Right lobe of liver (tissue), 6 donors: ENCODE measurements around the gene TAMALIN. TPM values are rescaled to one million over a fixed set of nuclear protein-coding genes. Genes with fewer than 3 reads are reported as not detected.

Source experiments
- ATAC-seq, 4 donors: fragments of 200-7000 bp; cut with Tn5 transposase; one replicate each; pipeline ENCODE4 v1.9.1; 2020; ENCODE audit warnings: mild to moderate bottlenecking in 4 of 4, moderate library complexity in 4 of 4
- DNase-seq, 3 donors: peaks; one replicate each; pipeline ENCODE4 v3.0.0-alpha.2; 2020
- H3K27ac ChIP-seq, 3 donors: fragments of 200-600 bp; one replicate each; pipeline ENCODE4 v1.8.0; 2022
- H3K27me3 ChIP-seq, 2 donors: fragments of 200-600 bp; one replicate each; pipeline ENCODE4 v1.8.0; 2022
- H3K36me3 ChIP-seq, 4 donors: fragments of 200-600 bp; sonication (generic) in 1 of 4; one replicate each; pipeline versions ENCODE4 v1.5.1 to v1.8.0; 2017 to 2022; ENCODE audit warnings: control low read depth in 1 of 4
- H3K4me1 ChIP-seq, 4 donors: fragments of 200-600 bp; sonication (generic) in 1 of 4; one replicate each; pipeline versions ENCODE4 v1.5.1 to v1.8.0; 2017 to 2022; ENCODE audit warnings: control low read depth in 1 of 4
- H3K4me3 ChIP-seq, 3 donors: fragments of 200-600 bp; one replicate each; pipeline ENCODE4 v1.8.0; 2022
- H3K9me3 ChIP-seq, 4 donors: fragments of 200-600 bp; sonication (generic) in 1 of 4; one replicate each; pipeline versions ENCODE4 v1.5.1 to v1.8.0; 2017 to 2022; ENCODE audit warnings: control low read depth in 1 of 4
- POLR2A ChIP-seq: fragments of 450-650 bp; IDR thresholded peaks from one replicate; pipeline ENCODE4 v1.6.1; 2017; ENCODE audit warnings: antibody characterized with exemption, mild to moderate bottlenecking
- WGBS: methylation state at CpG from one replicate; pipeline ENCODE4 v1.1.6; 2018; ENCODE audit warnings: low coverage, low lambda C conversion rate; ENCODE audit not compliant: insufficient coverage; ENCODE audit errors: missing lambda C conversion rate; 5-methylcytosine and 5-hydroxymethylcytosine counted together
- intact Hi-C, 2 donors: fragments of 100-400 bp; cut with DNase I; formaldehyde crosslinking; loops; one replicate each; pipeline versions ENCODE4 v1.11.2 to v1.14.1; 2022
- total RNA-seq, 6 experiments: library from RNA; depleted of rRNA in 2 of 6; stranded (reverse); fragments of >200 nt in 2 of 6; fragmentation: NEBNext Ultra II Directional in 3 of 6; extraction: Animal tissue kit (Norgen Biotek cat#: 25700) in 3 of 6; gene quantifications; one replicate each; pipeline versions ENCODE4 v1.1.0 to v1.2.4, GENCODE V29; 2016 to 2023
- TF ChIP-seq, protein P1 (sequence below), 4 donors: fragments of 200-600 bp in 3 of 4; fragments of 450-650 bp in 1 of 4; IDR thresholded peaks; one replicate each; pipeline versions ENCODE4 v1.5.1 to v1.8.0; 2016 to 2022; ENCODE audit warnings: antibody characterized with exemption in 4 of 4, mild to moderate bottlenecking in 2 of 4
- donor health status: DM: no; HTN: yes; CAD: no.
- donor health status: DM: no; HTN: no; CAD: no.
- donor health status: DM: no; HTN: no; CAD: no.
- donor health status: DM: no; HTN: yes; CAD: no.
- donor health status: DM: no; HTN: yes; CAD: no.

TAMALIN gene
- total RNA-seq, 6 experiments from 2014 or later = 2.9 to 6.5 (median 3.9) TPM

- no peak for TF ChIP-seq POLR2A
- TF ChIP-seq, protein P1, sequence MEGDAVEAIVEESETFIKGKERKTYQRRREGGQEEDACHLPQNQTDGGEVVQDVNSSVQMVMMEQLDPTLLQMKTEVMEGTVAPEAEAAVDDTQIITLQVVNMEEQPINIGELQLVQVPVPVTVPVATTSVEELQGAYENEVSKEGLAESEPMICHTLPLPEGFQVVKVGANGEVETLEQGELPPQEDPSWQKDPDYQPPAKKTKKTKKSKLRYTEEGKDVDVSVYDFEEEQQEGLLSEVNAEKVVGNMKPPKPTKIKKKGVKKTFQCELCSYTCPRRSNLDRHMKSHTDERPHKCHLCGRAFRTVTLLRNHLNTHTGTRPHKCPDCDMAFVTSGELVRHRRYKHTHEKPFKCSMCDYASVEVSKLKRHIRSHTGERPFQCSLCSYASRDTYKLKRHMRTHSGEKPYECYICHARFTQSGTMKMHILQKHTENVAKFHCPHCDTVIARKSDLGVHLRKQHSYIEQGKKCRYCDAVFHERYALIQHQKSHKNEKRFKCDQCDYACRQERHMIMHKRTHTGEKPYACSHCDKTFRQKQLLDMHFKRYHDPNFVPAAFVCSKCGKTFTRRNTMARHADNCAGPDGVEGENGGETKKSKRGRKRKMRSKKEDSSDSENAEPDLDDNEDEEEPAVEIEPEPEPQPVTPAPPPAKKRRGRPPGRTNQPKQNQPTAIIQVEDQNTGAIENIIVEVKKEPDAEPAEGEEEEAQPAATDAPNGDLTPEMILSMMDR (IDR thresholded peaks at IDR 0.05) = no peak
- H3K9me3 ChIP-seq = no peaks in the 10 kb centered on the region
- peak overlapping the region; percentile 24 to 54 (median 36) for H3K27ac ChIP-seq
- H3K36me3 ChIP-seq = no peaks in the 10 kb centered on the region
- intact Hi-C loops = no loop called here
- H3K4me3 ChIP-seq = no peak overlapping the region
- DNase-seq (peak in 1 of 3 donors; percentile 44), ATAC-seq (no peak)
- 80% methylated on average over 3 of the region's 8 CpGs for WGBS
- no peaks in the 10 kb centered on the region for H3K27me3 ChIP-seq
- H3K4me1 ChIP-seq = peaks cover 0 to 9% (median 0%) of the 10 kb centered on the region in 4 donors
Observed at GRCh38 chr12:52010692-52011601, 4.2 kb downstream of the TAMALIN start.

DNA sequence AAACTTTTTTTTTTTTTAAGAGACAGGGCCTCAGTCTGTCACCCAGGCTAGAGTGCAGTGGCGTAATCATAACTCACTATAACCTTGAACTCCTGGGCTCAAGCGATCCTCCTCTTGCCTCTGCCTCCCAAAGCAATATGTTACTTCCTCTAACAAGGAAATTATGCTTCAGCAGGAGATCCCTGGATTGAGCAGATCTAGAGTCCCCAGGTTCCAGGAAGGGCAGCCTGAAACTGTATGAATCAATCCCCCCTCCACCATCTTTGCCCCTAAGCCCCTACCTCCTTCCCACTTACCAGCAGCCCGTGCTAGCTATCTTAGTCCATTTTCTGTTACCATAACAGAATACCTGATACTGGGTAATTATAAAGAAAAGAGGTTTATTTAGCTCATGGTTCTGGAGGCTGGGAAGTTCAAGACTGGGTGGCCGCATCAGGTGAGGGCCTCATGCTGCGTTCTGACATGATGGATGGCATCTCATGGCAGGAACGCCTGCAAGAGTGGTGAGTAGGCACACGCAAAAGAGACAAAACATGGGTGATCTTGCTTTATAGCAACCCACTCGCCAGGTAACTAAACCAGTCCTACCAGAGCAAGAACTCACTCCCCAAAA is 5.0 kb downstream of the TAMALIN start:
- Histone ChIP-seq H3K4me1 (peaks cover 0 to 3% (median 0%) of the 10 kb centered on the region in 4 donors), H3K27me3 (no peaks in the 10 kb centered on the region), H3K27ac (no peak overlapping the region), H3K9me3 (no peaks in the 10 kb centered on the region), H3K4me3 (no peak overlapping the region), H3K36me3 (no peaks in the 10 kb centered on the region)
- DNase-seq = no peak
- TF ChIP-seq, protein P1 (IDR thresholded peaks at IDR 0.05) = no peak
- no peak for TF ChIP-seq POLR2A
- intact Hi-C loops = no loop called here
- WGBS = 87% methylated on average over 7 of the region's 8 CpGs
- no peak for ATAC-seq

DNA sequence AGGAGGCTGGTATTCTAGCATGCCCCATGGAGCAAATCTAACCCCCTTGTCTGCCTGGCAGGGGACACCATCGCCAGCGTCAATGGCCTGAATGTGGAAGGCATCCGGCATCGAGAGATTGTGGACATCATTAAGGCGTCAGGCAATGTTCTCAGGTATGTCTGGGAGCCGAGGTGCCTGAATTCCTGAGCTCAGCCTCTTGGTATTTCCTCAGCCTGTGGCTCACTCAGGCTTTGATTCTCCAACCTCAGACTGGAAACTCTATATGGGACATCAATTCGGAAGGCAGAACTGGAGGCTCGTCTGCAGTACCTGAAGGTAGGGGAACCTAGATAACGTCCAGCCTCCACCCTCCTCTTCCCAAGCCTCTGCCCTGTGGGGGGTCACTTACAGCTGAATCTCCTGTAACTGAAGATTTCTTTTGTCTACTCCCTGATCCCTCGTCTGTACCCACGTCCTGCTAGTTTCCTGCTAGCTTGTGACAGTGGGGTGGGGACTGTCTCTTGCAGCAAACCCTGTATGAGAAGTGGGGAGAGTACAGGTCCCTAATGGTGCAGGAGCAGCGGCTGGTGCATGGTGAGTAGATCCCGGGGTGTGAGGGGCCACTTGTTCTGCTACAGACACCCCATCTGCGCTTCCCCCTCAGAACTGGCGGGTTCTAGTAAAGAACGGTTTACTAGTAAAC is 7.0 kb downstream of the TAMALIN start:
- intact Hi-C loops = no loop called here
- no peak overlapping the region for H3K4me3 ChIP-seq
- no peaks in the 10 kb centered on the region for H3K4me1 ChIP-seq
- 90% methylated on average over 11 of the region's 16 CpGs for whole genome bisulfite sequencing
- no peak overlapping the region for H3K27ac ChIP-seq
- H3K9me3 ChIP-seq = no peaks in the 10 kb centered on the region
- DNase-seq = no peak
- H3K36me3 ChIP-seq = no peaks in the 10 kb centered on the region
- no peak for TF ChIP-seq POLR2A
- TF ChIP-seq, protein P1 (IDR thresholded peaks at IDR 0.05) = no peak
- H3K27me3 ChIP-seq = no peaks in the 10 kb centered on the region
- no peak for ATAC-seq

- intact Hi-C loops = no loop called here
- no peaks in the 10 kb centered on the region for H3K4me1 ChIP-seq
Observed at GRCh38 chr12:52014567-52015530, 8.1 kb downstream of the TAMALIN start.

More at GRCh38 chr12:52014567-52015530, 8.1 kb downstream of the TAMALIN start:
- H3K27me3 ChIP-seq = no peaks in the 10 kb centered on the region
- no peak overlapping the region for H3K4me3 ChIP-seq
- H3K9me3 ChIP-seq = no peaks in the 10 kb centered on the region
- 20% methylated on average over 3 of the region's 93 CpGs for WGBS
- DNase-seq = no peak
- H3K36me3 ChIP-seq = no peaks in the 10 kb centered on the region
- no peak overlapping the region for H3K27ac ChIP-seq
- no peak for ATAC-seq
- TF ChIP-seq, protein P1 (IDR thresholded peaks at IDR 0.05) = no peak
- no peak for TF ChIP-seq POLR2A
